HG02678 (cell line): Measurements from ENCODE around the gene CUL2.
"Not testable (repeated sequence)": the region's sequence is repeated elsewhere in the genome, so short reads cannot be mapped to it uniquely, and the experiment has no call there.

Source experiments
- ATAC-seq: cut with Tn5 transposase; IDR thresholded peaks from one replicate; pipeline ENCODE4 v1.9.1; 2021; ENCODE audit warnings: mild to moderate bottlenecking, moderate library complexity; ENCODE audit not compliant: unreplicated experiment

The CUL2 gene

GRCh38 chr10:35080261-35080660, 9.9 kb downstream of the CUL2 start:
- ATAC-seq = not testable (repeated sequence)

- ATAC-seq = no peak
Observed at GRCh38 chr10:35079763-35080162, 10.4 kb downstream of the CUL2 start.

GRCh38 chr10:35079265-35079664, 10.9 kb downstream of the CUL2 start:
- no peak for ATAC-seq

- no peak for ATAC-seq
Observed at GRCh38 chr10:35075228-35075627, 14.9 kb downstream of the CUL2 start.

DNA sequence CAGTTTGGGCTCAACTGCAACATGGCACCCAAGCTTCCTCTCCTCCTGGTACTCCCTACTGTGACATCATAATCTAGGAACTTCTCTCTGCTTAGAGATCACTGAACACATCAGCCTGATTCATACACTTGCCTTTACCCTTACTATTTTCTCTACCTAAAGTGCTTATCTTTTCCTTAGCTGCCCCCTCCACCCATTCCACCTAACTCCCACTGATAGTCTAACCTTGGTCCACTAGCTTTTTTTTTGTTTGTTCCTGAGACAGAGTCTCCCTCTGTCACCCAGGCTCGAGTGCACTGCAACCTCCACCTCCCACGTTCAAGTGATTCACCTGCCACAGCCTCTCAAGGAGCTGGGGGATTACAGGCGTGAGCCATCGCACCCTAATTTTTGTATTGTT, 15.9 kb downstream of the CUL2 start:
- ATAC-seq = no peak

GRCh38 chr10:35070521-35070920, 19.6 kb downstream of the CUL2 start:
- no peak for ATAC-seq

DNA sequence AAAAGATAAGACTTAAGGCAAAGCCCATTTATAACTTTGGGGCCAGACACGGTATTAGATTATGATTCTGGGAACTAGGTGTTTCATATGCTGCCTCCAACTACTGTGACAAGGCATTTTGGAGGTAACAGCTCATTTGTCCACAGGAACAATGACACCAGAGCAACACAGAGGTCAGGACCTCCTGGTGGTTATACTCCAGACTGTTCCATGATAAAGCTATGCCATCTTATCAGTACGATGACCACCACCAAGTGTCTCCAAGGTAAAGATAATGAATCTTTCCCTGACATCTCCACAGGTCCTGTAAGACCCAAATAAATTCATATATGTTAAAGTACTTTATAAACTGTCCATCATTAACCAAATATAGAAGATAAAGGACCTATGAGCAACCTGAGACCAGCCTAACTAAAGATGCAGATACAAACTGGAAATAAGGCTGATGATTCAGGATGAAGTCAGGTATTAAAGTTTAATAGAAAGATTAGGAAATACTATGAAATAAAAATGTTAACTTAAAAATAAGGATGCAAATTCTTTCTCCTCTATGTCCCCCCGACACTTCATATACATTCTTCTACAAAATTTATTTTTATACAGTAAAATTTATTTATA, 26.2 kb downstream of the CUL2 start:
- ATAC-seq = no peak

DNA sequence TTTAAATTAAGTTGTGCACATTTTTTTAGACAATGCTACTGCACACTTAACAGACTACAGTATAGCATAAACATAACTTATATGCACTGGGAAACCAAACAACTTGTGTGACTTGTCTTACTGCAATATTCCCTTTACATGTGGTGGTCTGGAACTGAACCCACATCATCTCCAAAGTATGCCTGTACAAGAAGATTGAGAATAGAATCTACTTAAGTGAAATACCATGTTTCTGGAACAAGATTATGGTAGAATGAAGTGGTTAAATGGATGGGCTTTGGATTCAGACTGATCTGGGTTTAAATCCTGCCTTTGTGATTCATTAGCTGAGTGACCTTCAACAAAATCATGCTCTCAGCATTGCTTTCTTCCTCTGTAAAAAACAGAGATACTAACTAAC, 30.7 kb downstream of the CUL2 start:
- ATAC-seq = no peak

DNA sequence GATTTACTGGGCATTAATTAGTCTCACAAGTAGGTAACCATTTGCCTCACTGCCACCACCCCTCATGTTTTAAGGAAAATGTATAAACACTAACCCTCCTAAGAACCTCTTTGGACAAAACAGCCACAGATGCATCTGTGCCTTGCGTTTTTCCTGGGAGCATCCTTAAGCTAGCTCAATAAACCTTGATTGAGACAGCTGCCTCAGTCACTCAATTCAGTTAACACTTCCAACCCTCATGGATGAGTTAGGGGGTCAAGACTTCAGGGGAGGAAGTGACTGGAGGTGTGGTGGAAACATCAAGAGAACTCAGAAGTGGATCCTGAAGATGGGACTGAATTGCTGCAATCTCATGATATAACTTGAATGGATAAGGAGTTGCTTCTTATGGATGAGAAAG, 31.5 kb downstream of the CUL2 start:
- ATAC-seq = no peak

GRCh38 chr10:35058134-35058533, 32.0 kb downstream of the CUL2 start:
- ATAC-seq = peak; percentile 74

- no peak for ATAC-seq
Observed at GRCh38 chr10:35056686-35057085, 33.5 kb downstream of the CUL2 start.

- no peak for ATAC-seq
Observed at GRCh38 chr10:35056133-35056532, 34.0 kb downstream of the CUL2 start.

- no peak for ATAC-seq
Observed at GRCh38 chr10:35050568-35050967, 39.6 kb downstream of the CUL2 start.

DNA sequence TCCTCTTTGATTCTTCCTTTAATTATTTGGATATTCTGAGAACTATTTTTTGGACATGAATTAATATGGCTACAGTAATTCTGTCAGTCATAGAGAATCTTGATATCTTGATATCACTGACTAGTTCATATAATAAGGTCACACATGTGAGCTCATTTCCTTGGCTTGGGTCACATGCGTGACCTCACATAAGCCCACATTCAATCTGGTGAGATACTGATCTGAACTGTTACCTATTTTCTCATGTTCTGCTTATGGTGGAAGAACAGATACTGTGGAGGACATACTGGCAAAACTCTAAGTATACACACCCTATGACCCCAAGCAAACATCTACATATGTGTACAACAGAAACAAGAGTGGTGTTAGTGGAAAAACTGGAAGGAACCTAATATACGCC, 44.1 kb downstream of the CUL2 start:
- no peak for ATAC-seq

DNA sequence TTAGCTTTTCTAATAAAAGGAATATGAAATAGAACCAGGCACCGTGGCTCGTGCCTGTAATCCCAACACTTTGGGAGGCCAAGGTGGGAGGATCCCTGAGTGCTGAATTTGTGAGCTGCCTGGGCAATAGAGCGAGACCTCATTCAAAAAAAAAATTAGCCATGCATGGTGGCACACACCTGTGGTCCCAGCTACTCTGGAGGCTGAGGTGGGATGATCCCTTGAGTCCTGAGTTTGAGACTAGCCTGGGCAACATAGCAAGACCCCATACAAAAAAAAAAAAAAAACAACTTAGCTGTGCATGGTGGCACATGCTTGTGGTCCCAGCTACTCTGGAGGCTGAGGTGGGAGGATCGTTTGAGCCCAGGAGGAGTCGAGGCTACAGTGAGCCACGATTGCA, 44.9 kb downstream of the CUL2 start:
- ATAC-seq = not testable (repeated sequence)

- ATAC-seq = no peak
Observed at GRCh38 chr10:35043796-35044344, 46.3 kb downstream of the CUL2 start.

DNA sequence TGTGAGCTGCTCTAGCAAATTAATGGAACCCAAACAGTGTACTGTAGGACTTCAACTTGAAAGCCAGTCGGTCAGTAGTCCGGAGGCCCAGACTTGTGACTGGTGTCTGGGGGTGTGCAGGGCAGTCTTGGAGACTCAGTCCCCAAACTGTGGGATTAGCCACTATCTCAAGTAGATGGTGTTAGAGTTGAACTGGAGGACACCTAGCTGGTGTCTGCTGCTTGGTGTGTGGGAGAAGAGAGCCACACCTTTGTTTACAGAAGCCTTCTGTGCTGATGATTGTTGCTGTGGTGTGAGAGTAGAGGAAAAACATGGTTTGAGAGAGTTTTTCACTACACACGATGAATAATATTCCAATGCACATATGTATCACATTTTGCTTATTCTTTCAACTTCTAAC, 47.4 kb downstream of the CUL2 start:
- ATAC-seq = no peak

- no peak for ATAC-seq
Observed at GRCh38 chr10:35041502-35041879, 48.6 kb downstream of the CUL2 start.

DNA sequence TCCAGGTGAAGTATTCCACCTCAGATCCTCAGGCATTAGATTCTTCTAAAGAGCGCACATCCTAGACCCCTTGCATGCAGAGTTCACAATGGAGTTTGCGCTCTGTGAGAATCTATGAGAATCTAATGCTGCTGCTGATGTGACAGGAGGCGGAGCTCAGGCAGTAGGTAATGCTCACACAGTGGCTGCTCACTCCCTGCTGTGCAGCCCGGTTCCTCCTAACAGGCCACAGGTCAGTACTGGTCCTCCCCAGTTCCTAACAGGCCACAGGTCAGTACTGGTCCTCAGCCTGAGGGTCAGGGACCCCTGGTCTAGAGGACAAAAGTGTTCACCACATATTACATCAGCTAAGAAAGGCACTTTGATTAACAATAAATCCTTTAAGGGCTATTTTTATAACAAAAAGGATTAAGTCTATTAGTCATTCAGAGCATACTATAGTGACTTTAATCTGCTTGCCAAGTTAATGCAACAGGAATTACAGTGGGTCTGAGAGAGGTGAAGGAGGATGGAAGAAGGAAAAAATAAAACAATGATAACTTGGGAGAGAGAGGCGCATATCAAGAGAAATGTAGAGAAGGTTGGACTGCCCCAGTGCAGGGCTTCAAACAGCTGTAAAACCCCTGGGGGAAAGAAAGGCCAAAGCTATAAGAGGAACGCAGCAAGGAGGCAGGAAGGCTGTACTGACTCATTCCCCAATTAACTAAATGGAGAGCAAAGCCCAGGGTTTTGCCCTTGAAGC, 49.2 kb downstream of the CUL2 start:
- ATAC-seq = no peak

- no peak for ATAC-seq
Observed at GRCh38 chr10:35037104-35037503, 53.0 kb downstream of the CUL2 start.

DNA sequence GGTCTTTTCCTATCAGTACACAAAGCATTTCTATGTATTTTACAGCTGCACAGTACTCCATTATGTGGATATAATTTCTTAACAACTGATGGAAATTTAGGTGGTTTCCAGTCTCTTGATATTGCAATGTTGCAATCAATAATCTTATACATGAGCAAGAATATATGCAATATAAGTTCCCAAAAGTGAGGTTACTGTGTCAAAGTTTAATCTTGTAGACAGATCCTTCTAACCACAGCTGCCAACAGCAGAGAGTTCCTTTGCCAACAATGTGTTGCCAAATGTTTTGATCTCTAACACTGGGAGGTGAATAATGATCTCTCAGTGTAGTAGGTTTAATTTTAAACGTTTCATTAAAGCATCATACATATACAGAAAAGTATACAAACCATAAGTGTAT, 54.5 kb downstream of the CUL2 start:
- ATAC-seq = no peak

- ATAC-seq = no peak
Observed at GRCh38 chr10:35027567-35027966, 62.6 kb downstream of the CUL2 start.

- ATAC-seq = no peak
Observed at GRCh38 chr10:35025916-35026315, 64.2 kb downstream of the CUL2 start.
